Mammary epithelial cell (primary cell): Measurements from ENCODE around the gene EEF1AKMT2.

ENCODE experiments used
- EZH2 ChIP-seq: IDR thresholded peaks from 2 replicates; pipeline ENCODE4 v1.6.1; 2012; ENCODE audit warnings: low read length, inconsistent platforms, borderline replicate concordance
- TF ChIP-seq, protein P1 (sequence below), 2 donors: IDR thresholded peaks in 1 of 2; conservative IDR thresholded peaks in 1 of 2; 2 replicates each; pipeline ENCODE4 v1.5.1; 2011 to 2012; ENCODE audit warnings: inconsistent platforms in 2 of 2, low read length in 2 of 2, mild to moderate bottlenecking in 2 of 2, control low read depth in 1 of 2, low read depth in 1 of 2; ENCODE audit not compliant: insufficient read depth in 1 of 2; ENCODE audit errors: extremely low read depth in 1 of 2

DNA sequence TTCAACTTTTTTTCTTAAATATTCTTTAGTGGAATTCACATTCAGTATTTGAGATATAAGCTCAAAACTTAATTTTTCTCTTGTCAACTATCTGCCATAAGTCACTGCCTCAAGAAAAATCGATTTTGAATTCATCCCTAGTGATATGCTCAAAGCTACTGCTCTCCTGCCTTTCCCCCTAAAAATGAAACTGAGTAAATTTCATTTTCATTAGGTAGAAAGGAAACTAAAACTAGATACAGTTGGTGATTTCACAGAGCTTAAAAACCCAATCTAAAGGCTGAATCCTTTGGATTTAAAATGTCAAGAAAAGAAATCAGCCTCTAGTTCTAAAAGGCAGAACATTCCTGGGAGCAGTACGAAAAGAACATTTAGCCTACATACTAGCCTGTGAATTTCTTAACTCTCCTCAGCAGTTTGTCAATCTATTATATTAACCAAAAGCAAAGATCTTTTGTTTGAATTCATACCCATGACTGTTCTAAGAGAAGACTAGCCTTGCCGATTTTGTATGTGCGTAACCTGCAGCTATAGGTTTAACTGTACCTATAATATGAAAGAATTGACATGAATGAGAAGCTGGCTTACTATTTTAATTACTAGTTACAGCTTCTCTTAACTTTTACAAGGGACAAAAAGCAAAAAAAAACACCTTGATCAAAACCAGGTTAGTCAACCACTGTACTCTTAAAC, 42.6 kb downstream of the EEF1AKMT2 start:
- TF ChIP-seq, protein P1, sequence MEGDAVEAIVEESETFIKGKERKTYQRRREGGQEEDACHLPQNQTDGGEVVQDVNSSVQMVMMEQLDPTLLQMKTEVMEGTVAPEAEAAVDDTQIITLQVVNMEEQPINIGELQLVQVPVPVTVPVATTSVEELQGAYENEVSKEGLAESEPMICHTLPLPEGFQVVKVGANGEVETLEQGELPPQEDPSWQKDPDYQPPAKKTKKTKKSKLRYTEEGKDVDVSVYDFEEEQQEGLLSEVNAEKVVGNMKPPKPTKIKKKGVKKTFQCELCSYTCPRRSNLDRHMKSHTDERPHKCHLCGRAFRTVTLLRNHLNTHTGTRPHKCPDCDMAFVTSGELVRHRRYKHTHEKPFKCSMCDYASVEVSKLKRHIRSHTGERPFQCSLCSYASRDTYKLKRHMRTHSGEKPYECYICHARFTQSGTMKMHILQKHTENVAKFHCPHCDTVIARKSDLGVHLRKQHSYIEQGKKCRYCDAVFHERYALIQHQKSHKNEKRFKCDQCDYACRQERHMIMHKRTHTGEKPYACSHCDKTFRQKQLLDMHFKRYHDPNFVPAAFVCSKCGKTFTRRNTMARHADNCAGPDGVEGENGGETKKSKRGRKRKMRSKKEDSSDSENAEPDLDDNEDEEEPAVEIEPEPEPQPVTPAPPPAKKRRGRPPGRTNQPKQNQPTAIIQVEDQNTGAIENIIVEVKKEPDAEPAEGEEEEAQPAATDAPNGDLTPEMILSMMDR (conservative IDR thresholded peaks at IDR 0.05 in 1 of 2, IDR thresholded peaks at IDR 0.05 in 1 of 2; ENCODE audit: extremely low read depth in 1 of 2, insufficient read depth in 1 of 2, low read depth in 1 of 2, low read length in 2 of 2): no peak
- TF ChIP-seq EZH2: no peak
